Lower leg skin (tissue), 4 donors: ENCODE measurements around the gene MARS1. TPM values are rescaled to one million over a fixed set of nuclear protein-coding genes. Genes with fewer than 3 reads are reported as not detected.

Experiments used
- DNase-seq, 2 donors: peaks; one replicate each; pipeline ENCODE4 v3.0.0-alpha.2; 2019; ENCODE audit warnings: low spot score in 2 of 2
- H3K4me3 ChIP-seq: fragments of 200-600 bp; sonication (generic); 2 replicates; pipeline ENCODE4 v1.5.1; 2017; ENCODE audit warnings: mild to moderate bottlenecking, low read depth; ENCODE audit not compliant: poor library complexity, severe bottlenecking
- POLR2A ChIP-seq, 2 donors: fragments of 450-650 bp; IDR thresholded peaks; one replicate each; pipeline ENCODE4 v1.6.1; 2016 to 2017; ENCODE audit warnings: antibody characterized with exemption in 2 of 2, mild to moderate bottlenecking in 1 of 2, moderate library complexity in 1 of 2
- WGBS, 2 donors: methylation state at CpG; one replicate each; pipeline ENCODE4 v1.1.5; 2018; 5-methylcytosine and 5-hydroxymethylcytosine counted together
- intact Hi-C: fragments of 100-400 bp; cut with DNase I; formaldehyde crosslinking; loops from one replicate; pipeline ENCODE4 v1.15.0; 2023; ENCODE audit warnings: low total_unique reads
- total RNA-seq, 4 donors: library from RNA; depleted of rRNA; stranded (reverse); fragments of >200 nt; gene quantifications; one replicate each; pipeline ENCODE4 v1.1.0, GENCODE V29; 2016
- TF ChIP-seq, protein P1 (sequence below), 3 donors: fragments of 450-650 bp; IDR thresholded peaks; one replicate each; pipeline ENCODE4 v1.5.1; 2016; ENCODE audit warnings: antibody characterized with exemption in 3 of 3, mild to moderate bottlenecking in 3 of 3, moderate library complexity in 2 of 3

MARS1 gene
- total RNA-seq, 4 donors from 2014 or later, result 37.7 to 386 (median 51.4) TPM

GRCh38 chr12:57525615-57526383 lies 37.9 kb downstream of the MARS1 start:
- intact Hi-C loops, result no loop called here
- 82% methylated on average over 16 of the region's 16 CpGs for whole genome bisulfite sequencing, 2 donors
- no peak for DNase-seq
- no peak overlapping the region for H3K4me3 ChIP-seq
- TF ChIP-seq, protein P1, sequence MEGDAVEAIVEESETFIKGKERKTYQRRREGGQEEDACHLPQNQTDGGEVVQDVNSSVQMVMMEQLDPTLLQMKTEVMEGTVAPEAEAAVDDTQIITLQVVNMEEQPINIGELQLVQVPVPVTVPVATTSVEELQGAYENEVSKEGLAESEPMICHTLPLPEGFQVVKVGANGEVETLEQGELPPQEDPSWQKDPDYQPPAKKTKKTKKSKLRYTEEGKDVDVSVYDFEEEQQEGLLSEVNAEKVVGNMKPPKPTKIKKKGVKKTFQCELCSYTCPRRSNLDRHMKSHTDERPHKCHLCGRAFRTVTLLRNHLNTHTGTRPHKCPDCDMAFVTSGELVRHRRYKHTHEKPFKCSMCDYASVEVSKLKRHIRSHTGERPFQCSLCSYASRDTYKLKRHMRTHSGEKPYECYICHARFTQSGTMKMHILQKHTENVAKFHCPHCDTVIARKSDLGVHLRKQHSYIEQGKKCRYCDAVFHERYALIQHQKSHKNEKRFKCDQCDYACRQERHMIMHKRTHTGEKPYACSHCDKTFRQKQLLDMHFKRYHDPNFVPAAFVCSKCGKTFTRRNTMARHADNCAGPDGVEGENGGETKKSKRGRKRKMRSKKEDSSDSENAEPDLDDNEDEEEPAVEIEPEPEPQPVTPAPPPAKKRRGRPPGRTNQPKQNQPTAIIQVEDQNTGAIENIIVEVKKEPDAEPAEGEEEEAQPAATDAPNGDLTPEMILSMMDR (IDR thresholded peaks at IDR 0.05), result no peak
- TF ChIP-seq POLR2A (IDR thresholded peaks at IDR 0.05), result no peak

DNA sequence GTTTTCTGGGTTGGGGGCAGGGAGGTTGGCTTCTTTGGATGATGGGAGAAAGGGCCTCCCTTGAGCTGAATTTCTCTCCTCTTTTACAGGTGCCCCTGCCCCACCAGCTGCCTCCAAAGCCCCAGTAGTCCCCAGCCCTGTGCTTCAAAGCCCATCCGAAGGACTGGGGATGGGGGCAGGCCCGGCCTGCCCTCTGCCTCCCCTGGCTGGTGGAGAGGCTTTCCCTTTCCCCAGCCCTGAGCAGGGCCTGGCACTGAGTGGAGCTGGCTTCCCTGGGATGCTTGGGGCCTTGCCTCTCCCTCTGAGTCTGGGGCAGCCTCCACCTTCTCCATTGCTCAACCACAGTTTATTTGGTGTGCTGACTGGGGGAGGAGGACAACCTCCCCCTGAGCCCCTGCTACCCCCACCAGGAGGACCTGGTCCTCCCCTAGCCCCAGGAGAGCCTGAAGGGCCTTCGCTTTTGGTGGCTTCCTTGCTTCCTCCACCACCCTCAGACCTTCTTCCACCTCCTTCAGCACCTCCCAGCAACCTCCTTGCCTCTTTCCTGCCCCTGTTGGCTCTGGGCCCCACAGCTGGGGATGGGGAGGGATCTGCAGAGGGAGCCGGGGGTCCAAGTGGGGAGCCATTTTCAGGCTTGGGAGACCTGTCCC lies 38.7 kb downstream of the MARS1 start:
- H3K4me3 ChIP-seq, result no peak overlapping the region
- intact Hi-C loops, result no loop called here
- no peak for TF ChIP-seq POLR2A (IDR thresholded peaks at IDR 0.05)
- TF ChIP-seq, protein P1 (IDR thresholded peaks at IDR 0.05), result no peak
- WGBS, 2 donors, result 79 to 87% methylated on average over 4 of the region's 4 CpGs
- no peak for DNase-seq

GRCh38 chr12:57527184-57527583 lies 39.3 kb downstream of the MARS1 start:
- WGBS, 2 donors, result 71 to 79% methylated on average over 5 of the region's 5 CpGs

GRCh38 chr12:57528176-57528575 lies 40.3 kb downstream of the MARS1 start:
- DNase-seq, result no peak
- TF ChIP-seq POLR2A (IDR thresholded peaks at IDR 0.05), result no peak
- TF ChIP-seq, protein P1 (IDR thresholded peaks at IDR 0.05), result no peak
- 81 to 87% methylated on average over 12 of the region's 12 CpGs for WGBS, 2 donors
- intact Hi-C loops, result no loop called here
- no peak overlapping the region for H3K4me3 ChIP-seq

More at GRCh38 chr12:57527184-57527583, 39.3 kb downstream of the MARS1 start:
- TF ChIP-seq POLR2A (IDR thresholded peaks at IDR 0.05), result no peak
- TF ChIP-seq, protein P1 (IDR thresholded peaks at IDR 0.05), result no peak
- DNase-seq, result no peak
- intact Hi-C loops, result no loop called here
- no peak overlapping the region for H3K4me3 ChIP-seq

- TF ChIP-seq POLR2A (IDR thresholded peaks at IDR 0.05), result no peak
- TF ChIP-seq, protein P1 (IDR thresholded peaks at IDR 0.05), result no peak
- intact Hi-C loops, result no loop called here
- WGBS, 2 donors, result 72 to 79% methylated on average over 9 to 10 of the region's 10 CpGs
- H3K4me3 ChIP-seq, result no peak overlapping the region
- DNase-seq, result no peak
Measured at GRCh38 chr12:57528831-57529555, 41.1 kb downstream of the MARS1 start.
